ENCODE measurements around the gene USP49. TPM values are rescaled to one million over a fixed set of nuclear protein-coding genes. Genes with fewer than 3 reads are reported as not detected.

The USP49 gene
- total RNA-seq, 1 donor from 2014 or later = 2.9 TPM

- no peak for DNase-seq (ENCODE audit: low spot score)
These were observed 136.5 kb downstream of the USP49 start for GRCh38 chr6:41758641-41759035.

GRCh38 chr6:41757931-41758640 lies 137.1 kb downstream of the USP49 start:
- no peak for DNase-seq (ENCODE audit: low spot score)

DNA sequence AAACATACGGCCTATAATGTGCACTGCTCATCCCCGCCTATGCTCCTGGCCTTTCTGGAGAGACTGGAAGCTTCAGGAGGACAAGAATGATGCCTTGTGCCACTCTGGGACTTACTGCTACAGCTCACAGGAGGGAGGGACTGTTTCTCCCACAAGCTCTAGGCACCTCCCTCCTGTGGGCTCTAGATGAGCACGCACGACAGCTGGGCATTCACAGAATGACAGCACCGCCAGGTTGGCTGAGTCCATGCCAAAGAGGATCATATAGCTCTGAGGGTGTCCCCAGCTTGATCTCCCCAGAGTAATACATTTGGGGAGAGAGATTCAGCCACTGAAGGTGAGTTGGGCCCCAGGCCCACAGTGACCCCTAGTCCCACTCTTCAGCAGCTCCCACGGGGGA lies 137.9 kb downstream of the USP49 start:
- no peak for DNase-seq (ENCODE audit: low spot score)

- no peak for DNase-seq (ENCODE audit: low spot score)
These were observed 138.8 kb downstream of the USP49 start for GRCh38 chr6:41756354-41756753.

- no peak for DNase-seq (ENCODE audit: low spot score)
These were observed 139.3 kb downstream of the USP49 start for GRCh38 chr6:41755895-41756294.

- DNase-seq (ENCODE audit: low spot score) = no peak
These were observed 144.8 kb downstream of the USP49 start for GRCh38 chr6:41750374-41750773.

GRCh38 chr6:41748542-41748941 lies 146.6 kb downstream of the USP49 start:
- DNase-seq (ENCODE audit: low spot score) = no peak

- DNase-seq (ENCODE audit: low spot score) = no peak
These were observed 147.1 kb downstream of the USP49 start for GRCh38 chr6:41748102-41748477.

DNA sequence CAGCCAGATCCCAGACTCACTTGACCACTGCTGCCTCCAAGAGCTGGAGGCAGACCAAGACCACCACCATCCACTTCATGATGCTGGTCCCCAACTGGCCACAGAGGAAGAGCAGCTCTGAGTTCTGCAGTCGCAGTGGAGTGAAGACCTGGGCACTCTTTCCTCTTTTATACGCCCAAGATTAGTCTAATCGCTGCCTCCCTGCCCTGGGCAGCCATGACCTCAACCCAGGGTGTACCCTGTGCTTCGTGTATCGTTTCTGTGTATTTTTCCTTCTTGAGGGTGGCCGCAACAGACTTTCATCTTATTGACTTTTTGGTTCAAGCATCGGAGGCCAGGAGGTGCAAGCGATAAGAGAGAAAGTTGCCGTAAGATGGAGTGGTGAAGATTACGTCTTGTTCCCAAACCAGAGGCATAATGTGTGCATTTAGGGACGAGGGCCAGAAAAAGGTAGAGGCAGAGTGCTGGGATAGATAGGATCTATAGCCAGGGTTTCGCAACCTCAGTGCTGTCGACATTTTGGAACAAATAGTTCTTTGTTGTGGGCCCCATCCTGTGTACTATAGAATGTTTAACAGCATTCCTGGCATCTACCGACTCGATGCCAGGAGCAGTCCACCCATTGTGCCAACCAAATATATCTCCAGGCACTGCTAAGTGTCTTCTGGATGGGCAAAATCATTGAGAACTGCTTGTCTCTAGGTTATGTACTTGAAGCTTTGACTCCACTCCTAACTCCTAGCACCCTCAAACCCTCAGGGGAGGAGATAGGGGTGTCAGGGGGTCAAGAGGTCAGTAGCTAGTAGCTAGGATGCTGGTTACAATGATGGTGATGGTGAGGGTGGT lies 147.7 kb downstream of the USP49 start, which contains the start of gene PGC:
Gene PGC, minus strand, starts transcription at position 142 of the 846 bp plus-strand sequence. Its CDS starts 63 bp downstream, at position 79.
- no peak for DNase-seq (ENCODE audit: low spot score)

- DNase-seq (ENCODE audit: low spot score) = no peak
These were observed 149.1 kb downstream of the USP49 start for GRCh38 chr6:41746107-41746506.

GRCh38 chr6:41744236-41744787 lies 150.9 kb downstream of the USP49 start:
- DNase-seq (ENCODE audit: low spot score) = no peak

GRCh38 chr6:41743406-41744235 lies 151.6 kb downstream of the USP49 start:
- DNase-seq (ENCODE audit: low spot score) = no peak

GRCh38 chr6:41741625-41742490 lies 153.3 kb downstream of the USP49 start:
- DNase-seq (ENCODE audit: low spot score) = no peak

GRCh38 chr6:41740366-41741162 lies 154.6 kb downstream of the USP49 start:
- no peak for DNase-seq (ENCODE audit: low spot score)

Other genes starting within 250 kb of the USP49 start
- gene TFEB, start 159.8 kb downstream of the USP49 start, total RNA-seq (ENCODE audit: insufficient read depth, low replicate concordance) = 3.1 TPM
- 0.96 TPM for gene PGC, start 148.0 kb downstream of the USP49 start, total RNA-seq (ENCODE audit: insufficient read depth, low replicate concordance)
- not detected for gene FRS3, start 115.5 kb downstream of the USP49 start, total RNA-seq (ENCODE audit: insufficient read depth, low replicate concordance)
- 2.9 TPM for gene PRICKLE4, start 114.6 kb downstream of the USP49 start, total RNA-seq (ENCODE audit: insufficient read depth, low replicate concordance)
- gene TOMM6, start 107.7 kb downstream of the USP49 start, total RNA-seq (ENCODE audit: insufficient read depth, low replicate concordance) = 122 TPM
- 15.2 TPM for gene MED20, start 25.8 kb upstream of the USP49 start, total RNA-seq (ENCODE audit: insufficient read depth, low replicate concordance)
- gene BYSL, start 26.1 kb upstream of the USP49 start, total RNA-seq (ENCODE audit: insufficient read depth, low replicate concordance) = 5.3 TPM
- 33.5 TPM for gene CCND3, start 46.4 kb upstream of the USP49 start, total RNA-seq (ENCODE audit: insufficient read depth, low replicate concordance)
- gene TAF8, start 155.1 kb upstream of the USP49 start, total RNA-seq (ENCODE audit: insufficient read depth, low replicate concordance) = 16.4 TPM
- 6.0 TPM for gene C6orf132, start 247.2 kb upstream of the USP49 start, total RNA-seq (ENCODE audit: insufficient read depth, low replicate concordance)

Measured in umbilical cord (tissue), 2 donors.